HCEC 1CT (cell line): ENCODE data around the gene FCHSD2.
"Not testable (repeated sequence)": the region's sequence is repeated elsewhere in the genome, so short reads cannot be mapped to it uniquely, and the experiment has no call there.

Experiments used
- DNase-seq: peaks from one replicate; pipeline ENCODE4 v3.0.0-alpha.2; 2017

FCHSD2 gene

GRCh38 chr11:72813740-72814285, 328.3 kb downstream of the FCHSD2 start:
- peak; percentile 81 for DNase-seq

GRCh38 chr11:72812967-72813739, 329.0 kb downstream of the FCHSD2 start:
- DNase-seq, result peak; percentile 65

GRCh38 chr11:72812604-72812966, 329.5 kb downstream of the FCHSD2 start:
- DNase-seq, result no peak

GRCh38 chr11:72811686-72812085, 330.4 kb downstream of the FCHSD2 start:
- DNase-seq, result not testable (repeated sequence)

GRCh38 chr11:72808331-72808798, 333.8 kb downstream of the FCHSD2 start:
- DNase-seq, result no peak

- no peak for DNase-seq
Observed at GRCh38 chr11:72807792-72808191, 334.3 kb downstream of the FCHSD2 start.

GRCh38 chr11:72807021-72807693, 335.0 kb downstream of the FCHSD2 start:
- peak; percentile 29 for DNase-seq

- not testable (repeated sequence) for DNase-seq
Observed at GRCh38 chr11:72806378-72806777, 335.7 kb downstream of the FCHSD2 start.

GRCh38 chr11:72805216-72805615, 336.9 kb downstream of the FCHSD2 start:
- DNase-seq, result no peak

- no peak for DNase-seq
Observed at GRCh38 chr11:72802822-72803221, 339.3 kb downstream of the FCHSD2 start.

- DNase-seq, result no peak
Observed at GRCh38 chr11:72799441-72799840, 342.7 kb downstream of the FCHSD2 start.

- DNase-seq, result no peak
Observed at GRCh38 chr11:72798361-72798760, 343.8 kb downstream of the FCHSD2 start.

GRCh38 chr11:72793425-72794367, 348.4 kb downstream of the FCHSD2 start, which contains the start of gene STARD10:
Gene STARD10 (minus strand): TSS chr11:72794047. CDS start chr11:72781181, 12,866 bp downstream.
- peak; percentile 95 for DNase-seq

- DNase-seq, result no peak
Observed at GRCh38 chr11:72793076-72793424, 349.1 kb downstream of the FCHSD2 start.

- no peak for DNase-seq
Observed at GRCh38 chr11:72792437-72793021, 349.6 kb downstream of the FCHSD2 start.

- DNase-seq, result not testable (repeated sequence)
Observed at GRCh38 chr11:72791228-72791627, 350.9 kb downstream of the FCHSD2 start.

- peak; percentile 50 for DNase-seq
Observed at GRCh38 chr11:72789493-72790131, 352.5 kb downstream of the FCHSD2 start.

- no peak for DNase-seq
Observed at GRCh38 chr11:72788241-72788640, 353.9 kb downstream of the FCHSD2 start.

GRCh38 chr11:72787216-72788104, 354.7 kb downstream of the FCHSD2 start:
- no peak for DNase-seq
